ENCODE data around the gene SBF2.

SBF2 gene

DNA sequence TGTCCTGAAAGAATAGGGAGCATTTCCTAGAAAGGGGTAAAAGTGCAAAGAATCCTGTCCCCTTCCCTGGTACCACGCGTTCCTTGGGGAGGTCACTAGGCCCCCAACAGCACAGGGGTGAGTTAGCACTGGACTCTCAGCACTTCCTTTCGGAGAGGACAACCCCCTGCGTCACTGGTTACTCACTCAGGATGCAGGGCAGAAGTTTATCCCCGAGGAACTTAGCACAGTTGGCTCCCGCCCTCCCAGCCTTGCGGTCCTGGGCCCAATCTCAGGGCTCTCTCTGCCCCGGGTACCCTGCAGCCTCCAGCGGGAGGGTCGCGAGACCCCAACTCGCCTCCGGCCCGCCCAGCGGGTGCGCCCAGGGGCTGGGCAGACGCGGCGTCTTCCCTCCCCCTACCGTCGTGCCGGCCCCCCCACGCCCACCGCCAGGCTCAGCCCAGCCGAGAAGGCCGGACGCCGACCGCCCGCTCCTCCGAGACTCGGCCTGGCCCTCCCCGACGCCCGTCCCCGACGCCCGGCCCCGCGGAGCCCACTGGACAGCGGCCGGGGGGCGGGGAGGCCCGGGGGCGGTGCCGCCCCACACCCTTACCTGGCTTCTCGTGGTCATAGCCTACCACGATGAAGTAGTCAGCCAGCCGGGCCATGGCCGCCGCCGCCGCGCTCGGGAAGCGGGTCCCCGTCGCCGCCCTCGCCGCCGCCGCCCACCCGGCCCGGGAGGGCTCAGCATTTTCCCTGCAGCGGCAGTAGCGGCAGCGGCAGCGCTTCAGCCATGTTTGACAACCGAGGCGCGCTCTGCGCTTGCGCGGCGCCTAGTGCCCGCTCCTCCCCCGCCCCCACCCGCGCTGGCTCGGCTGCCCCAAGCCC lies at the start of gene SBF2:
TSS of gene SBF2 (minus strand) at position 797 of the 867 bp plus-strand sequence. CDS start at position 647, 150 bp downstream.
- DNase-seq (ENCODE audit: low read depth), result peak; percentile 92

DNA sequence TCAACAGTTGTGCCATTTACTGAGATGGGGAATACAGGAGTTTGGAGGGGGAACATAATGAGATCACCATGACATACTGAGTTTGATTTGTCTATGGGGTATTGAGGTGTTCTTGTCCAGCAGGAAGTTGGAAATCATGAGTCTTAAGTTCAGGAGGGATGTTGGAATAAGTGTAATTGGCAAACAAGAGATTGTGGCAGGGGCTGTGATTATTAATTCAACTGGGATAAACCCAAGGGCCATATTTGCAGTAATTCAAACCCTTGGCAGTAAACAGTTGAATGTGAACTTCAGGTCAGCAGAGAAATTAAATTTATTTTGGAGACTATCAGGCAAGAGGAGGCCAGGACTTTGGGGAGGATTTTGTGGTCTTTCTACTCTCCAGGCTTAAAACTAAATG lies 44.3 kb upstream of the SBF2 start:
- no peak for DNase-seq (ENCODE audit: low read depth)

DNA sequence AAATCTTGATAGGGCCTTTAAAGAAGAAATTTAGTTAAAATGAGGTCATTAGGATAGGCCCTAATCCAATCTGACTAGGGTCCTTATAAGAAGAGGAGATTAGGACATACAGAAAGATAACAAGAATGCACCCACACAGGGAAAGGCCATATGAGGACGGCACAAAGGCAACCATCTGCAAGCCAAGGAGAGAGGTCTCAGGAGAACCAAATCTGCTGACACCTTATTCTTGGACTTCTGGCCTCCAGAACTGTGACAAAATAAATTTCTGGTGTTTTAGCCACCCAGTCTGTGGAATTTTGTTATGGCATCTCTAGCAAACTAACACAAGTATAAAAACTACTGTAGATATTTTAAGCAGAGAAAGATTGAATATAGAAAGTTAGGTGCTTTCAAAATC lies 39.5 kb upstream of the SBF2 start:
- no peak for DNase-seq (ENCODE audit: low read depth)

DNA sequence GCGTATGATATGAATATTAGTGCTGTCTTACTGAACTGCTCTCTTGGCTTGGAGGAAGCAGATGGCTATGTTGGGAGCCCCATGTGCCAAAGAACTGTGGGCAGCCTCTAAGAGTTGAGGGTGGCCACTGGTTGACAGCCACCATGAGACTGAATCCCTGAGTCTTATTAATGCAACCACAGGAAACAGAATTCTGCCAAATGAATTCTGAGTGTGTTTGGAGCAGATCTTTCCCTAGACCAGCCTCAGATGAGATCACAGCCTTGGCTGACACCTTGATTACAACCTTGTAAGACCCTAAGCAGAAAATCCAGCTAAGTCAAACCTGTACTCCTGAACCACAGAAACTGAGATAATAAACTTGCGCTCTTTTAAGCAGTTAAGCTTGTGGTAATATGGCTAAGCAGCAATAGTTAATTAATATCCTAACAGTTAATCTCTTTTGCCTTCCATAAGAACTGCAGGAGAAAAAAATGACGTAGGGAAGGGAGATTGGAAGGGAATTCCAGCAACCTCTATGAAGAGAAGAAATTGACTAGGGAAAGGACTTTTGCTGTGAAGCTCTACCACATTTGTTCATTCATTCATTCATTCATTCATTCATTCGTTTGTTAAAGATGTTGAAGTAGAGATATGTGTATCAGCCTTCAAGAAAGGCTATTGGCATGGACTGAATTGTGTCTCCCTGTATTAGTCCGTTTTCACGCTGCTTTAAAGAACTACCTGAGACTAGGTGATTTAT lies 37.7 kb upstream of the SBF2 start:
- no peak for DNase-seq (ENCODE audit: low read depth)

DNA sequence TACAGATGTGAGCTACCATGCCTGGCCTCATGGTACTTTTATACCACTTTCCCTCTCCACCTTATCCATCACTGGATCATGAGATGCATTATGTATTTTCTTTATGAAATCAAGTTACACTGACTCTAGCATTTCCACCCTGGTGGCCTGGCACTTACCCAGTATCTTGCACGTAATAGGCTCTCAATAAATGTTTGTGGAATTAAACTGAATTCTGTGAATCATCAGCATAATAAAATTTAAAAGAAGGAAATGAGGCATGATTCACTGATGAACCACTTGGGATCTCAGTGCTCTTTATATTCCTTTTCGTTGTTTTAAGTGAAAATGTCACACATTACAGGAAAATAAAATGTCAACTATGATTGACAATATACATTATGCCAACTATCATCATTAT lies 35.9 kb upstream of the SBF2 start:
- peak; percentile 95 for DNase-seq (ENCODE audit: low read depth)

DNA sequence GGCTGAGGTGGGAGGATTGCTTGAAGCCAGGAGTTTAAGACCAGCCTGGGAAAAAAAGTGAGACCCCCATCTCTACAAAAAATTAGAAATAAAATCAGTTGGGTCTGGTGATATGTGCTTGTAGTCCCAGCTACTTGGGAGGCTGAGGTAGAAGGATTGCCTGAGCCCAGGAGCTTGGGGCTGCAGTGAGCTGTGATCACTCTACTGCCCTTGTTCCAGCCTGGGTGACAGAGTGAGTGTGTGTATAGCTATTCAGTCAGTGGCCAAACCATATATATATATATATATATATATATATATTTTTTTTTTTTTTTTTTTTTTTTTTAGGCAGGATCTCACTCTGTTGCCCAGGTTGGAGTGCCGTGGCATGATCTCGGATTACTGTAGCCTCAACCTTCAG lies 35.3 kb upstream of the SBF2 start:
- DNase-seq (ENCODE audit: low read depth), result peak; percentile 59

DNA sequence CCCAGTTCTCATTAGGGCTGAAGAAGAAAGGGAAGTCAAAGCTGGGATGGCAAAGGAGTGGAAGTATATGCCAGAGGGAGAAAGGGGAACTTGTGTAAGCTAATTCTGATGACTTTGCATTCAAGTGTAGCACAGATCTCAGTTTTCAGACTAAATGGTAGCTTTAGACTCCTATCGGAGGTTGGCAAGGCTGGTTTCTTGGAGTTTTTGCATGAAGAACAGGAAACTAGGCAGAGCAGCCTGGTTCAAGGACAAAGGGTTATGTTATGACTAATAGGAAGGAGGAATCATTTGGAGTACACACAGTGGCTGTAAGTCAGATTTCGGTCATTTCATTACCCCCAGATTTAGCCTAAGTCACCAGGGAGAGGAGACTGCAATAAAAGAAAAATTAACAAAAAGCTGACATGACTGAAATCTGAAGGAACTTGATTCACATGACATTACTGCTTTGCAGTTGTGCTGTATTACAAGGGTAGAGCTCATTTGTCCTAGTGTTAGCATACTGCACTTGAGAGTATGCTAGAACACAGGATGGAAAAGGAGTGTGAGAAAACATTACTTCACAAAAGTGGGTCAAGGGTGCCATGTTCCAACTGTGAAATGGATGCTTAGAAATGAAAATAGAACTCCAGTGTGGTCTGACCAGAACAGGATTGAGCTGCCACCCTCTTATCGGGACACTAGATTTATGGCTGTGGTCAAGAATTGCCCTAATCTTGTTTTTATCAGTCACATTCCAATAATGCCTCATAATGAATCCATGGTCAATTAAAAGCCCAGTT lies 34.5 kb upstream of the SBF2 start:
- peak; percentile 96 for DNase-seq (ENCODE audit: low read depth)

DNA sequence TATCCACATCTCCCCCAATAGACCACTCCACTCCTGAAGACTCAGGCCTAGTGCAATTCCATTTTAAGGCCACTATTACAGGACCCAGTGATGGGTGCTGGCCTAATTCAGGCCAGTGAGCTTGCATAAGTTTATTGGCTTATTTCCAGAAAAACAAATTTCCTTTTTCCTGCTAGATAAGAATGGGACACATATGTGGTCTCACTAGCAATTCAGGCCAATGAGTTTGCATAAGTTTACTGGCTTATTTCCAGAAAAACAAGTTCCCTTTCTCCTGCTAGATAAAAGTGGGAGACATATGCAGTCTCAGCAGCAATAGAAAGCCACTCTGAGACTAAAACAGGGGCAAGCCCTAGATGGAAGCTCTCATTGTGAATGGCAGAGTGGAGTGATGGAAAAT lies 33.2 kb upstream of the SBF2 start:
- DNase-seq (ENCODE audit: low read depth), result peak; percentile 66

DNA sequence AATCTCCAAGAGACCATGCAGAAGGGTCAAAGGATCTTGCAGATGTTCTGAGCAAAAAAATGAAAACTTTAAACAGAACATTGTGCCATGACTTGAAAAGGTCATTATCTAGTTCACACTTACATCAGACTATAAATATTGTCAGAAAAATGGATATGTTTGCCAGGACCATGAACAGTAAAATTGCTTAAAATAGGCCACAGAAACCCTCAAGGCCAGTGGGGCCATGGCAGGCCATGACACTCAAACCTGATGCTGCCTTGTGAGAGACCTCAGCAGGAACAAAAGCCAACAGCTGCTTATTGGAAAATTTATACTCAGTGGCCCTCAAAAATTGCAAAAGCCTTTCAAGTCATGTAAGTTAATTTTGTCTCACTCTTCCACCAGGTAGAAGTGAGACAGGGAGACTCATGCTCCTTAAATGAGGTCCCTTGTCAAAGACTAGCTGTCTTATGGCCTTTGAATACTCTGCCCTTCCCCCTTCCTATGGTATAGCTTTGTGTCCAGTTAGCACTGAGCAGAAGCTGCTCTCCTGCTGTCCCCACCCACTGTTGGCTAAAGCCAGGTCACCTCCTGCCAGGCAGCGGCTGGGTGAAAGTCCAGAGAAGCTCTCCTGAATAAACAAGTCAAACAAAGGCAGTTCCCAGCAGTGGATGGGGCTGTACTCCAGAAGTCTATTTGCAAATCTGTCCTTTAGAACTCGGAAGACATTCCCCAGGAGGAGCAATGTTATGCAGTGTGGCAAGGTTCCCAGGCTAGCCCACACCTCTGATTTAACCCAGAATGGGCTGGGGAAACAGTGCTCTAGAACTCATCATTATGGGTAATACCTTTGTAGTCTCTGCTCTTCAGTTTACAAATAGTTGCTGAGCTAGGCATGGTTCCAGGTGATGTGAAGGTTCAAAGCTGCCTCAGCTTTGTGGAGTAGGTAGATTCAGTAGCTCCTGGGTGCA lies 32.3 kb upstream of the SBF2 start:
- peak; percentile 31 for DNase-seq (ENCODE audit: low read depth)

DNA sequence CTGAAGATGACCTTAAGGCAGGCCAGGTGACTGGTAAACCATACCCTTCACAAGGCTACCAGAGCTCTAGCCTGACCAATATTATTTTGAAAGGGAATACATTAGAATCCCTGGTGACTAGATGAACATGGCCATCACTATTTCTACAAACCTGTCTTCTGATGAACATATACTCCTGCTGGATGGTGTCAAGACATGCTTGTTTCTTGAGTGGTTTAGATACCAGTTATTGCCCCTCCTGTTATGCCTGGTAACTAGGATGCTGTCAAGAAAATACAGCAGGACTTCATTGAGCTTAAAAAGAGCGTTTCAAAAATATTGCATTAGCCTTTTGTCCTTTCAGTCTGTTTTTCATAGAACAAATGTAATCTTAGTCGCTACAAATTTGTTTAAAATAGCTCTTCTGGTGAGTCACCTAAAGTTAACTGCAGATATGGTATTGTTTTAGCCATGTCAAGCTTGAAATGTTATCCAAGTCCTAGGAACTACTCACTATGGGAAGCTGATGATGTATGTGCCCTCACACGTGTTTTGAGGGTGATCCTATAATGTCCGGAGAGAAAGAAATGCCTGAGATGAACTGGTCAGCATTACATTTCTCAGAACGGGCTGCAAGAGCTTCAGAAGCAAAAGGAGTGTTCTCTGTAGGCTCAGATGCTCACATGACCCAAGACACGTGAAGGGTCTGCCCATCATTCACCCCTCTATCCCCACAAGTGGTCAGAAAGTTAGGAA lies 31.4 kb upstream of the SBF2 start:
- peak; percentile 96 for DNase-seq (ENCODE audit: low read depth)

DNA sequence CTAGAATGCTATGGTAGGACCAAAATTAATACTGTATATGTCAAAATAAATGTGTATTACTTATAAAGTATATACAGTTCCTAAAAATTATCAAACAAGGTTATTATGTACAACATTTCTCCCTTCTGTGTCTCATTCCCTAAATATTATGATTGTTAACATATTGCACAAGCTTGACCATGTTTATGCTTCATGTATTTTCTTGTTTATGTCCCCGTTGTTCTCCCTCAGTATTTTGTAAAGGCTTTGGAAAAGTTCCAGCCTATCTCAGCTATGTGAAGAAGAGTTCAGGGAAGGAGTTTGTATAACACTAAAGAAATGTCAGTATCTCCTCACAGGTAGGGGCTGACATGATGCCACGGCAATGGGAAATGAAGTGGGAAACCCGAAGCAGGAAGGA lies 30.5 kb upstream of the SBF2 start:
- peak; percentile 23 for DNase-seq (ENCODE audit: low read depth)

DNA sequence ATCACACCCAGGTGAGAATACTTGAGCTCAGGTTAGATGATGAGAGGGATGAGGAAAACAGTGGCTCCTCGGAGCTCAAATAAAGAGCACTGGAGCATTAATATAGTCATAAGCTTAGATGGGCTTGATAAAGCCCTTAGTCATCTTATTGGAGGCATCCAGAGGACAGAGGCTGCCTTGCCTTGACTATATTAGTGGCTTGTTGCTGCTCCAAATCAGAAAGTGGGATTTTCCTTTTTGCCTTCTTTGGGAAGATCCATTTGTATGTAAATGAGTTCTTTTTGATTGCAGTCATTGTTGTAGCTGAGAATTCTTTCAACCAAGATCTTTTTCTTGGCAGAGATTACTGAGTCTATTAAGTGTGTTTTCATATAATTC lies 29.8 kb upstream of the SBF2 start:
- DNase-seq (ENCODE audit: low read depth), result peak; percentile 74

DNA sequence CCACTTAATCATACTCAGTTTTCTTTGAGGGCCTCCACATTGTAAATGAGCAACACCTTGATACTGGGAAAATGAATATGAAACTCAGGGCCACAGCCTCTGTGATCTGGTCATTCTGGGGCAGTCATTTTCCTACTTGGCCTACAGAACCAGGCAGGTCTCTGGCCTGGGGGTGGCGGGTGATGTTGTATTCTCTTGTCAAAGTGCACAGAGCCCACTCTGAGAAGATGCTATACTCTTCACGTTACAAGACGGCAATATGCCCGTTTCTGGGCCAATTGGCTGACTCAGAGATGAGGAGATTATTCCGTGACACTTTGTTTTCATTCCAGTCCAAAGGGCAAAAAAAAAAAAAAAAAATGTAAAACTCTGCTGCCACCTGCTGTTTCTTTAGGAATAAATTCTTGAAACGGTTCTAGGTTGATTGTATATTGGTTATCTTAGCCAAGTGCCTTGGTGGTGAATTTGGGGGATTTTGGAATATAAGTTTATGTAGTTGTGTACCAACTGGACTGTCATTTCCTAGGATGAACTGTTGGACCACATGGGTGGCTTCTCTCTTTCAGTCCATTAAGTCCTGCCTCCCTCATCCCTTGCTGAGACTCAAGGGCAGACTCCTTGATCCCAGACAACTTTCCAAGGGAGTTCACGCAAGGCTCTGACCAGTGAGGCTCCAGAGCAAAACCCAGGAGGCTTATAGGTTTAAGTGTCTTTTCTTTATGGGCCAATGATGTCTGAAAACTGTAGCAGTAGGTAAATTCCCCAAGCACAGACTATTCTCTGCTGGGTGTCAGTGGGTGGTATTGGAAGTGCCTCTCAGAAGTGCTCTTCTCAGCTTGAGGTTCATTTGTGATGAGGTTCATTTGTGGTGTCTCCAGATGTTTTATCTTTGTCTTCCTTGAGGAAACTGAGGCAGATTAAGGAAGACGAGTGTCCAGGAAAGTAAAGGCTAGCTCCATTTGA lies 29.1 kb upstream of the SBF2 start:
- peak; percentile 93 for DNase-seq (ENCODE audit: low read depth)

DNA sequence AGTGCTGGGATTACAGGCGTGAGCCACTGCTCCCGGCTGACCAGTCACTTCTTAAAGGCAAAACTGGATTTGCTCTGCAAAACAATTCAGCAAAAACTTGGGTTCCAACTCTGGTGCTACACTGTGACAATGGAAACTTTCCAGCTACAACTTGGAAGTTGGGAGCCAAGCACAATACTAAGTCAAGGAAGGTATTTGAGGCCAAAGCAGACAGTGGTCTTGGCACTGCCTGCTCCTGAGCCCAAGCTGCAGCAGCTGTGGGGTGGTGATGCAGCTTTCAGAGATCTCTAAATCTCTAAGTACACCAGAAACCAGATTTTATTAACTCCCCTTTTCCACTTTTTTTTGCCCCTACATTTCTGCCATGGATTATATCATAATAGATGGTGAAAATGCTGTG lies 28.4 kb upstream of the SBF2 start:
- peak; percentile 43 for DNase-seq (ENCODE audit: low read depth)

DNA sequence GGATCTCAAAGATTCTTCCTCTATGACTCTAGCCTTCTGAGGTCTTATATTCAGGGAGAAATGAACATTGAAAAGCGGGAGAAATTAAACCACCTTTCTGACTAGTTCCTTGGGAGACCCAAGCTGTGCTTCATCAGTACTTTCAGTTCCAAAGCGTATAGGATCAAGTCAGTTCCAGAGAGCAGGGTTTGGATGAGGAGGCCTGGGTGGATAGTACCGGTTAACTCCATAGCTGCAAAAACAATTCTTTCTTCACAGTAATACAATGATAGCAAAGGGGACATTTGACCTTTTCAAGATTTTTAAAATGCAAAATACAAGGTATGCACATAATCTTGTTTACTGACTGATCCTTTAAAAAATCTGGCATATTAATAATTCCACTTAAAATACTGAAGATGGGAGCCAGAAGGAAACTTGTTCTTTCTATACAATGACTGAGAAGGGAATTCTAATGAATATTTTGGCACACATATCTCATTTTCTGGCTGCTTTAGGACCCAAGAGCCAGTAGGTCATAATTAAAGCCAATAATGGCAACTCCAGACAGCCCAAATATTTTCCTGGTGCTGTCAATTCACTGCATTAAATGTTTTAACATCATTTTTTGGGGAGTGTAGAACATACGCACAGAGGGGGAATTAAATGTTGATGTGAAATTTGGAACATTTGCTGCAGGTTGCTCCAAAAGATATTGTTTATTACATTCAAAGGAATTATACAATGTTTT lies 26.9 kb upstream of the SBF2 start:
- no peak for DNase-seq (ENCODE audit: low read depth)

DNA sequence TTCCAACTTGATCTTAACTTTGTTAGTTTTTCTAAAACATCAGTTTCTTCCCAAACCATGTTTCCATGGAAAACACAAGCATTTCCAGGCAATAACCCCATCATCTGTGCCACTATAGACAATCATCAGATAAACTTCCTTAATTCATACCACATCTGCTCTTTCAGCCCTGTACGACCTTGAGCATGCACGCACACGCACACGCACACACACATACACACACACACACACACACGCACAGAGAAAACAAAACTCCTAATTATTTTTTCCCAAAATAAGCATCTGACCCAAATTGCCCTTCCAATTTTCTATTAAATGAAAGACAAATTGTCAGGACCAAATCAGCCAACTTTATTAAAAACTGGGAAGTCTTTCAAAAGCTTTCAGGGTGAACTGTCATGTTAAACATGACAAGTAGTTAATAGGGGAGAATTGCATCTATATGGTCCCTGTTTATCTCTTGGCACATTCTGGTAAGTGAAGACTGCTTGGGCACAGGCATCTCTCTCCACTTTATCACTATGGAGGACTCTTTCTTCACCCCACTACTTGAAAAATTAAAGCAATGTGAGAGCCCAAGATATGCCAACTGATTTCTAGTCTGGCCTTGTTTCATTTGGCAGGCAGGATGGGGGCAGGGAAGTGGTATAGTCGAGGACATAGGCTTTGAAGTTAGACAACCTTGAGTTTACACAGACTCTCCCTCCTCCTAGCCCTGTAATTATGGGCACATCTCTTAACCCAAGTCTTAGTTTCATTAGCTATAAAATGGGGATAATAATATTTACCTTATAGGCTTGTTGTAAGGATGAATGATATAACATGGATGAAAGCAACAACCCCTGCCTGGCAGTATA lies 25.9 kb upstream of the SBF2 start:
- DNase-seq (ENCODE audit: low read depth), result no peak

DNA sequence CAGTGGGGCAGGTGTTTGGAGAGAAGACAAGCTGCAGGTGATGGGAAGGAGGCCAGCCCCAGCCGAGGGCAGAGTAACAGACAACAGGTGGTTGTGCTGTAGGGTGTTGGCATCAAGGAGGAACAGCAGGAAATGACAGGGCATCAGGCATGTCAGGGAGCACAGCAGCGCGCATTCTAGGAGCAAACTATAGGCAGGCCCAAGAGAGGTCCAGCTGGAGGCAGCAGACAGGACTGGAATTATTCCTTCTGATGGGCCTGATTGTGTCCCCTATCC lies 24.4 kb upstream of the SBF2 start:
- no peak for DNase-seq (ENCODE audit: low read depth)
